Vagina (tissue), 2 donors: Measurements from ENCODE around the gene ARHGAP6.

Source experiments
- POLR2A ChIP-seq, 2 donors: fragments of 450-650 bp; IDR thresholded peaks; one replicate each; pipeline ENCODE4 v1.6.1; 2017; ENCODE audit warnings: antibody characterized with exemption in 2 of 2, mild to moderate bottlenecking in 2 of 2, moderate library complexity in 2 of 2
- POLR2AphosphoS5 ChIP-seq, 2 donors: sonication (generic); formaldehyde crosslinking; IDR thresholded peaks; one replicate each; pipeline ENCODE4 v1.9.0; 2017; ENCODE audit warnings: antibody characterized with exemption in 2 of 2, mild to moderate bottlenecking in 2 of 2, low read depth in 1 of 2; ENCODE audit not compliant: insufficient read depth in 1 of 2
- TF ChIP-seq, protein P1 (sequence below), 3 experiments: fragments of 450-650 bp in 2 of 3; fragments of 200-600 bp in 1 of 3; sonication (generic) in 1 of 3; IDR thresholded peaks; one replicate each; pipeline ENCODE4 v1.5.1; 2017 to 2019; ENCODE audit warnings: antibody characterized with exemption in 3 of 3, mild to moderate bottlenecking in 2 of 3, moderate library complexity in 2 of 3

DNA sequence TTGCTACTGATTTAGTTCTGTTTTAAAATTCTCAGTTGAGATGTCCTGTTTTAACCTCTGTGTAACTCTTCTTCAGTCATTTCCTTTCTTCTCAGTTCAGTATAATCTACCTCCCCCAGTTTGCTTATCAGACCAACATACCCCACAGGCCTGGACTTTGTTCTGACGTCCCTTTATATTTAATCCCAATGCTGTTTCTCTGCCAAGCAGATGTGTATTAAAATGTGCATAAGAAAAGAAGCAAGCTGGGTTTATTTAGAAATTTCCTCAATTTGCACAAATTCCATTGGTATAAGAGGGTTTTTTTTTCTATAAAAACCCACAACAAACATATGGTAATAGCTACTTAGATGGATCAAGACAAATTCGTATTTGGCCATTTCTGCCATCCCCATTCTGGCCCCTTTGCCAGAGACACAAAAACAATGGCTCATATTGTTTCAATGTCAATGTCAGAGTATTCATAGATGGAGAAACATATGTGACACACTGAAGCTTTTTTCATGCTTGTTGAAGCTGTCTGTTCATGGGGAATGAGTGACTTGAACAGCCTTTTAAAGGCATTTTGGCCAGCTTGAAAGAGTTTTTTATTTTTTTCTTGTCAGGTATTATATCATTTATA, 530.0 kb downstream of the ARHGAP6 start:
- TF ChIP-seq POLR2AphosphoS5 (IDR thresholded peaks at IDR 0.05; ENCODE audit: insufficient read depth in 1 of 2, low read depth in 1 of 2) = no peak
- no peak for TF ChIP-seq POLR2A (IDR thresholded peaks at IDR 0.05)
- TF ChIP-seq, protein P1, sequence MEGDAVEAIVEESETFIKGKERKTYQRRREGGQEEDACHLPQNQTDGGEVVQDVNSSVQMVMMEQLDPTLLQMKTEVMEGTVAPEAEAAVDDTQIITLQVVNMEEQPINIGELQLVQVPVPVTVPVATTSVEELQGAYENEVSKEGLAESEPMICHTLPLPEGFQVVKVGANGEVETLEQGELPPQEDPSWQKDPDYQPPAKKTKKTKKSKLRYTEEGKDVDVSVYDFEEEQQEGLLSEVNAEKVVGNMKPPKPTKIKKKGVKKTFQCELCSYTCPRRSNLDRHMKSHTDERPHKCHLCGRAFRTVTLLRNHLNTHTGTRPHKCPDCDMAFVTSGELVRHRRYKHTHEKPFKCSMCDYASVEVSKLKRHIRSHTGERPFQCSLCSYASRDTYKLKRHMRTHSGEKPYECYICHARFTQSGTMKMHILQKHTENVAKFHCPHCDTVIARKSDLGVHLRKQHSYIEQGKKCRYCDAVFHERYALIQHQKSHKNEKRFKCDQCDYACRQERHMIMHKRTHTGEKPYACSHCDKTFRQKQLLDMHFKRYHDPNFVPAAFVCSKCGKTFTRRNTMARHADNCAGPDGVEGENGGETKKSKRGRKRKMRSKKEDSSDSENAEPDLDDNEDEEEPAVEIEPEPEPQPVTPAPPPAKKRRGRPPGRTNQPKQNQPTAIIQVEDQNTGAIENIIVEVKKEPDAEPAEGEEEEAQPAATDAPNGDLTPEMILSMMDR (IDR thresholded peaks at IDR 0.05) = no peak
